OCI-LY3 (cell line): ENCODE data around the gene FHL2.
A peak's percentile ranks its signal among the peaks of the same experiment; 100 is the strongest.

Source experiments
- CTCF ChIP-seq: fragments of 200-600, 300-600 bp; sonication (generic); IDR thresholded peaks from 2 replicates; pipeline ENCODE4 v1.5.1; 2014; ENCODE audit warnings: antibody characterized with exemption, low read length, low read depth
- EZH2phosphoT487 ChIP-seq: fragments of 200-600 bp; shearing (Covaris generic); IDR thresholded peaks from 2 replicates; pipeline ENCODE4 v1.6.1; 2018; ENCODE audit warnings: antibody characterized with exemption, mixed run types, low read depth

GRCh38 chr2:105377871-105378270 is 21.0 kb downstream of the FHL2 start:
- peak; percentile 26 for TF ChIP-seq CTCF
- no peak for TF ChIP-seq EZH2phosphoT487
